ENCODE results near the gene WDR74. TPM values are rescaled to one million over a fixed set of nuclear protein-coding genes. Genes with fewer than 3 reads are reported as not detected.

WDR74 gene
- total and polyA plus RNA-seq, 2 of the 13 experiments (the other 11 are each of a cell fraction or from before 2014, with no cell fraction given), result 77.0 to 83.3 TPM

DNA sequence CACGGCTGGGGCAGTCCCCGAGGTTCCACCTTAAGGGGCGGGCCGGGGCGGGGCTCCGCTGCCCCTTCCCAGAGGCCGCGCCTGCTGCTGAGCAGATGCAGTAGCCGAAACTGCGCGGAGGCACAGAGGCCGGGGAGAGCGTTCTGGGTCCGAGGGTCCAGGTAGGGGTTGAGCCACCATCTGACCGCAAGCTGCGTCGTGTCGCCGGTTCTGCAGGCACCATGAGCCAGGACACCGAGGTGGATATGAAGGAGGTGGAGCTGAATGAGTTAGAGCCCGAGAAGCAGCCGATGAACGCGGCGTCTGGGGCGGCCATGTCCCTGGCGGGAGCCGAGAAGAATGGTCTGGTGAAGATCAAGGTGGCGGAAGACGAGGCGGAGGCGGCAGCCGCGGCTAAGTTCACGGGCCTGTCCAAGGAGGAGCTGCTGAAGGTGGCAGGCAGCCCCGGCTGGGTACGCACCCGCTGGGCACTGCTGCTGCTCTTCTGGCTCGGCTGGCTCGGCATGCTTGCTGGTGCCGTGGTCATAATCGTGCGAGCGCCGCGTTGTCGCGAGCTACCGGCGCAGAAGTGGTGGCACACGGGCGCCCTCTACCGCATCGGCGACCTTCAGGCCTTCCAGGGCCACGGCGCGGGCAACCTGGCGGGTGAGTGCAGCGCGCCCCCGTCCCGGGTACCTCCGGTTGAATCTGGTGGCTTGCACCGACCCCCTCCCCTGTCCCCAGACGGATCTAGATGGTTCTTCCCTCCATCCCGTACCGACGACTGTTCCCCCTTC, 41.6 kb upstream of the WDR74 start, which contains the start of gene SLC3A2 (continued):
- TF ChIP-seq ZBTB3 (CRISPR knock-in tag; IDR thresholded peaks at IDR 0.05; ENCODE audit: borderline replicate concordance, low read depth), result peak; percentile 76; the same call in 1 of the 2 replicates
- TF ChIP-seq, protein P1, sequence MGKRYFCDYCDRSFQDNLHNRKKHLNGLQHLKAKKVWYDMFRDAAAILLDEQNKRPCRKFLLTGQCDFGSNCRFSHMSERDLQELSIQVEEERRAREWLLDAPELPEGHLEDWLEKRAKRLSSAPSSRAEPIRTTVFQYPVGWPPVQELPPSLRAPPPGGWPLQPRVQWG (CRISPR knock-in tag; IDR thresholded peaks at IDR 0.05; ENCODE audit: borderline replicate concordance, low read depth), result no peak
- TF ChIP-seq ISX (CRISPR knock-in tag; conservative IDR thresholded peaks at IDR 0.05), result no peak
- TF ChIP-seq ZNF446 (CRISPR knock-in tag; IDR thresholded peaks at IDR 0.05), result peak; percentile 61; the same call in 1 of the 2 replicates
- TF ChIP-seq GATAD1 (CRISPR knock-in tag; IDR thresholded peaks at IDR 0.05), result peak; percentile 82
- no peak for TF ChIP-seq ZNF670 (CRISPR knock-in tag; IDR thresholded peaks at IDR 0.05; ENCODE audit: borderline replicate concordance)
- TF ChIP-seq ZNF619 (CRISPR knock-in tag; IDR thresholded peaks at IDR 0.05), result peak; percentile 52; the same call in 1 of the 2 replicates
- no peak for TF ChIP-seq ZNF878 (CRISPR knock-in tag; IDR thresholded peaks at IDR 0.05)
- TF ChIP-seq TARDBP (CRISPR knock-in tag; IDR thresholded peaks at IDR 0.05), result peak; percentile 47
- peak; percentile 94; the same call in 1 of the 2 replicates for TF ChIP-seq FOXC1 (CRISPR knock-in tag; IDR thresholded peaks at IDR 0.05; ENCODE audit: borderline replicate concordance)
- TF ChIP-seq ZNF7 (CRISPR knock-in tag; IDR thresholded peaks at IDR 0.05), result no peak
- TF ChIP-seq ZNF510 (CRISPR knock-in tag; IDR thresholded peaks at IDR 0.05; ENCODE audit: low read depth), result no peak
- TF ChIP-seq TRIM22 (IDR thresholded peaks at IDR 0.05), result no peak
- peak; percentile 51 for TF ChIP-seq TRAFD1 (CRISPR knock-in tag; IDR thresholded peaks at IDR 0.05; ENCODE audit: borderline replicate concordance)
- TF ChIP-seq LCORL (IDR thresholded peaks at IDR 0.05), result no peak
- TF ChIP-seq LCORL (CRISPR knock-in tag; IDR thresholded peaks at IDR 0.05), result peak; percentile 76
- TF ChIP-seq, protein P2, sequence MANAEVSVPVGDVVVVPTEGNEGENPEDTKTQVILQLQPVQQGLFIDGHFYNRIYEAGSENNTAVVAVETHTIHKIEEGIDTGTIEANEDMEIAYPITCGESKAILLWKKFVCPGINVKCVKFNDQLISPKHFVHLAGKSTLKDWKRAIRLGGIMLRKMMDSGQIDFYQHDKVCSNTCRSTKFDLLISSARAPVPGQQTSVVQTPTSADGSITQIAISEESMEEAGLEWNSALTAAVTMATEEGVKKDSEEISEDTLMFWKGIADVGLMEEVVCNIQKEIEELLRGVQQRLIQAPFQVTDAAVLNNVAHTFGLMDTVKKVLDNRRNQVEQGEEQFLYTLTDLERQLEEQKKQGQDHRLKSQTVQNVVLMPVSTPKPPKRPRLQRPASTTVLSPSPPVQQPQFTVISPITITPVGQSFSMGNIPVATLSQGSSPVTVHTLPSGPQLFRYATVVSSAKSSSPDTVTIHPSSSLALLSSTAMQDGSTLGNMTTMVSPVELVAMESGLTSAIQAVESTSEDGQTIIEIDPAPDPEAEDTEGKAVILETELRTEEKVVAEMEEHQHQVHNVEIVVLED (CRISPR knock-in tag; IDR thresholded peaks at IDR 0.05; ENCODE audit: borderline replicate concordance), result no peak; the same call in 1 of the 2 replicates
- no peak for TF ChIP-seq ZBTB42 (CRISPR knock-in tag; IDR thresholded peaks at IDR 0.05)
- no peak for TF ChIP-seq ZNF207 (IDR thresholded peaks at IDR 0.05; ENCODE audit: borderline replicate concordance)
- TF ChIP-seq SSRP1 (CRISPR knock-in tag; IDR thresholded peaks at IDR 0.05), result no peak
- peak in 1 of 2 experiments; percentile 71; a peak in 2 of 4 replicates for TF ChIP-seq ATF4 (CRISPR knock-in tag; IDR thresholded peaks at IDR 0.05)
- no peak for TF ChIP-seq ZNF34 (CRISPR knock-in tag; IDR thresholded peaks at IDR 0.05; ENCODE audit: borderline replicate concordance)
- TF ChIP-seq RORA (CRISPR knock-in tag; IDR thresholded peaks at IDR 0.05), result no peak
- no peak for TF ChIP-seq ZNF569 (CRISPR knock-in tag; IDR thresholded peaks at IDR 0.05; ENCODE audit: borderline replicate concordance)
- TF ChIP-seq AGO2 (optimal IDR thresholded peaks at IDR 0.05; ENCODE audit: low read depth, low read length), result peak; percentile 98

Data from HepG2 (cell line).